ENCODE data around the gene EYA2.
"Not testable (repeated sequence)": the region's sequence is repeated elsewhere in the genome, so short reads cannot be mapped to it uniquely, and the experiment has no call there.

The EYA2 gene

GRCh38 chr20:46903256-46903655, 8.6 kb downstream of the EYA2 start:
- H3K9me3 ChIP-seq, result no peaks in the 10 kb centered on the region
- H3K36me3 ChIP-seq (replicated peaks), result no peaks in the 10 kb centered on the region
- peaks cover 18% of the 10 kb centered on the region; the same call in 1 of the 2 replicates for H3K27me3 ChIP-seq (ENCODE audit: low read depth)
- H3K4me3 ChIP-seq, result no peak overlapping the region
- H3K4me1 ChIP-seq, result no peaks in the 10 kb centered on the region
- DNase-seq (ENCODE audit: low spot score in 2 of 2), result no peak
- in situ Hi-C loops (cut with MboI; ENCODE audit: low sequenced_read_pairs), result no loop called here

GRCh38 chr20:46903937-46904336, 9.3 kb downstream of the EYA2 start:
- H3K4me1 ChIP-seq, result no peaks in the 10 kb centered on the region
- no peak overlapping the region for H3K4me3 ChIP-seq
- DNase-seq (ENCODE audit: low spot score in 2 of 2), result no peak
- no peaks in the 10 kb centered on the region for H3K36me3 ChIP-seq (replicated peaks)
- no peaks in the 10 kb centered on the region for H3K9me3 ChIP-seq
- in situ Hi-C loops (cut with MboI; ENCODE audit: low sequenced_read_pairs), result no loop called here
- peaks cover 14% of the 10 kb centered on the region; the same call in 1 of the 2 replicates for H3K27me3 ChIP-seq (ENCODE audit: low read depth)

DNA sequence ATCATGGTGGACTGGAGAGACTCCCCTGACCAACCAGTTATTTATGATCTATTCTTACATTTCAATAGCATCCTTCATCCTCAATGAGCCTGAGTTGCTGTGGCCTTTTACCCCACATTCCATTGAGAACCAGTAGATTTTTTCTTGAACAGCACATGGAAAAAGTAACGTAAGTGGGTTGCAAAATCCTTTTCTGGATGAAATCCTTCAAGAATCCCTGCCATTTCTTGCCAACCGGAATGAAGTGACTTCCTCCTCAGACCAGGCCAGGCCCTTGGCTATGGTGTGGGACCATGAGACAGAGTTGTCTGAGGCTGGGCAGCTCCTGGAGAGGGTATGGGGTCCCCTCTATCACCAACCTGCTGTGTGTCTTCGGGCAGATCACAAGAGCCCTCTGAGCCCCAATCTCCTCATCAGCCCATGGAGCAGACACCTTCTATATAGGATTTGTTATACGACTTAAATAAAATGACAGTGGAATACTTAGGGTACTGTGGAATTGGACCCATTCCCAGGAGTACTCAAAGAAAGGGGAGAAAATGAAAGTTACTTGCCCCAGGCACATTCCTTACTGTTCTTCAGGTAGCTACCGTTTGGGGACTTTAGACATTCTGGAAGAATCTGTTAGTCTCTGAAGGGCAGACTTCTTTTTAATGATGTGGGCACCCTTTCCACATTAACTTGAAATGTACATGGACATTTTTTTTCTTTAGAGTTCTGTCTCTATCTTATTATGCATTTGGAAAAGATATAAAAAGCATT, 10.9 kb downstream of the EYA2 start:
- in situ Hi-C loops (cut with MboI; ENCODE audit: low sequenced_read_pairs), result no loop called here
- H3K4me1 ChIP-seq, result no peaks in the 10 kb centered on the region
- no peaks in the 10 kb centered on the region for H3K36me3 ChIP-seq (replicated peaks)
- H3K27me3 ChIP-seq (ENCODE audit: low read depth), result peaks cover 3% of the 10 kb centered on the region; the same call in 1 of the 2 replicates
- H3K4me3 ChIP-seq, result no peak overlapping the region
- no peak for DNase-seq (ENCODE audit: low spot score in 2 of 2)
- H3K9me3 ChIP-seq, result no peaks in the 10 kb centered on the region

DNA sequence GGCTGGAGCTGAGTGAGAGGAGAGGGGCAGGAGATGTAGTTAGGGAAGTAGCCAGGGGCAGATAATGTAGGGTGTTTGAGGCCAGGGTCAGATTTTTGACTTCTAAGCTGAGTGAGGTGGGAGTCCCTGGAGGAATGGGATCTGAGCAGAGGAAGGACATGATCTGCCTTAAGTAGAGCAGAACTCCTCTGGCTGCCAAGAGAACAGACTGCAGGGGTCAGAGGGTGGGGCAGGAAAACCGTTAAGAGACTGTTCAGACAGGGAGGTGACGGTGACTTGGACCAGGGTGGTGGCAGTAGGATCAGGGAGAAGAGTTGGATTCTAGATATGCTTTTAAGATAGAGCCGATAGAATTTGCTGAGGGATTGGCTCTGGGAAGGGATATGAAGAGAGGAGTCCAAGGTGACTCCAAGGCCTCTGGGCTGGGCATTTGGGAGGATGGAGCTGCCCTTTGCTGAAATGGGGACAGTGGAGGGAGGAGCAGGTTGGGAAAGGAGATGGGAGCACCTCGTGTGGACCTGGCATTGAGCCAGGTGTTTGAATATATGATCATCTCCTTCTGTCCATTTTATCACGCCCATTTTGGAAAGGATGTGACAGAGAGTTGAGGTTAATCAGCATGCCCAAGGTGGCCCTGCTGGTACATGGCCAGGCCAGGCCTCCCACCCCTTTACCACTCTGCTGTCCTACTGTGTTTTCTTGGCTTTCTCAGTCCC, 18.8 kb downstream of the EYA2 start:
- DNase-seq (ENCODE audit: low spot score in 2 of 2), result no peak
- no peaks in the 10 kb centered on the region for H3K36me3 ChIP-seq (replicated peaks)
- H3K9me3 ChIP-seq, result no peaks in the 10 kb centered on the region
- H3K4me3 ChIP-seq, result no peak overlapping the region
- in situ Hi-C loops (cut with MboI; ENCODE audit: low sequenced_read_pairs), result no loop called here
- no peaks in the 10 kb centered on the region for H3K4me1 ChIP-seq
- H3K27me3 ChIP-seq (ENCODE audit: low read depth), result no peaks in the 10 kb centered on the region

- Histone ChIP-seq H3K9me3 (no peaks in the 10 kb centered on the region), H3K27me3 (ENCODE audit: low read depth) (no peaks in the 10 kb centered on the region), H3K4me3 (no peak overlapping the region), H3K36me3 (replicated peaks) (no peaks in the 10 kb centered on the region), H3K4me1 (no peaks in the 10 kb centered on the region)
- in situ Hi-C loops (cut with MboI; ENCODE audit: low sequenced_read_pairs), result no loop called here
- no peak for DNase-seq (ENCODE audit: low spot score in 2 of 2)
These were observed 20.2 kb downstream of the EYA2 start for GRCh38 chr20:46914789-46915379.

DNA sequence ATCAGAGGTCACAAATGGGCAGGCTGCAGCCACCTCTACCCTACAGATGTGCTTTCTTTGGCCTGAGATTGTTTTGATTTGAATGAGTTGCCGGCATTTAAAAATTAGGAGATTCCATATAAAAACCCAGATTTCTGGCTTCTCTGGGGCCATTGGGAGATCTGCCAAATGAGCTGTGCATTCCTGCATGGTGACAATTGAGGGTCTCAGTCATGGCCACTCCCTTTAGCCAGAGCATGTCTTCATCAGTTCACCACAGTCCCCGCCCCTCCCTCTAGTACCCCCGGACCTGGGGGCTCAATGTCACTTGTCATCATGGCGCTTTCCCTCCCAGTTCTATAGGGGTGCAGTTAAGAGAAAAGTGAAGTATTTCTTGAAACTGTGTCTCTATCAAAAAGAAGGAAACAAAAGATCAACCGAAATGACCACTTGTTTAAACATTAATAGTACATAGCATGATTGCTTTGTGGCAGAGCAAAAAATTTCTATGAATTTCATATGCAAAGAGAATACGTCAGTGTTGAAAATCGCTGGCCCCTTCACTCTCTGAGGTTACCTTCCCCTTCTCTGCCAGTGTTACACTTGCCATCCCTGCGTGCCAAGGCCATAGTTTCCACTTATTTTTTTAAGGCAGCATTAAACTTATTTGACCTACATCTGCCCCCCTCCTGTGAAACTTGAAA, 21.1 kb downstream of the EYA2 start:
- DNase-seq (ENCODE audit: low spot score in 2 of 2), result no peak
- in situ Hi-C loops (cut with MboI; ENCODE audit: low sequenced_read_pairs), result no loop called here
- Histone ChIP-seq H3K27me3 (ENCODE audit: low read depth) (no peaks in the 10 kb centered on the region), H3K9me3 (no peaks in the 10 kb centered on the region), H3K4me1 (no peaks in the 10 kb centered on the region), H3K4me3 (no peak overlapping the region), H3K36me3 (replicated peaks) (no peaks in the 10 kb centered on the region)

- in situ Hi-C loops (cut with MboI; ENCODE audit: low sequenced_read_pairs), result no loop called here
- Histone ChIP-seq H3K36me3 (replicated peaks) (no peaks in the 10 kb centered on the region), H3K9me3 (no peaks in the 10 kb centered on the region), H3K4me1 (no peaks in the 10 kb centered on the region), H3K27me3 (ENCODE audit: low read depth) (no peaks in the 10 kb centered on the region), H3K4me3 (no peak overlapping the region)
- DNase-seq (ENCODE audit: low spot score in 2 of 2), result no peak
These were observed 21.6 kb downstream of the EYA2 start for GRCh38 chr20:46916258-46916603.

- no peak for DNase-seq (ENCODE audit: low spot score in 2 of 2)
- in situ Hi-C loops (cut with MboI; ENCODE audit: low sequenced_read_pairs), result no loop called here
- H3K4me3 ChIP-seq, result no peak overlapping the region
- H3K27me3 ChIP-seq (ENCODE audit: low read depth), result no peaks in the 10 kb centered on the region
- H3K4me1 ChIP-seq, result no peaks in the 10 kb centered on the region
- no peaks in the 10 kb centered on the region for H3K36me3 ChIP-seq (replicated peaks)
- H3K9me3 ChIP-seq, result no peaks in the 10 kb centered on the region
These were observed 22.5 kb downstream of the EYA2 start for GRCh38 chr20:46917155-46917554.

- no peaks in the 10 kb centered on the region for H3K4me1 ChIP-seq
- no peak overlapping the region for H3K4me3 ChIP-seq
- DNase-seq (ENCODE audit: low spot score in 2 of 2), result no peak
- in situ Hi-C loops (cut with MboI; ENCODE audit: low sequenced_read_pairs), result no loop called here
- no peaks in the 10 kb centered on the region for H3K9me3 ChIP-seq
- H3K27me3 ChIP-seq (ENCODE audit: low read depth), result no peaks in the 10 kb centered on the region
- H3K36me3 ChIP-seq (replicated peaks), result no peaks in the 10 kb centered on the region
These were observed 25.5 kb downstream of the EYA2 start for GRCh38 chr20:46920114-46920513.

- DNase-seq (ENCODE audit: low spot score in 2 of 2); in situ Hi-C loops (cut with MboI; ENCODE audit: low sequenced_read_pairs); H3K4me3 ChIP-seq; H3K4me1 ChIP-seq; H3K9me3 ChIP-seq; H3K27me3 ChIP-seq (ENCODE audit: low read depth); H3K36me3 ChIP-seq (replicated peaks): not testable (repeated sequence)
These were observed 28.2 kb downstream of the EYA2 start for GRCh38 chr20:46922841-46923240.

DNA sequence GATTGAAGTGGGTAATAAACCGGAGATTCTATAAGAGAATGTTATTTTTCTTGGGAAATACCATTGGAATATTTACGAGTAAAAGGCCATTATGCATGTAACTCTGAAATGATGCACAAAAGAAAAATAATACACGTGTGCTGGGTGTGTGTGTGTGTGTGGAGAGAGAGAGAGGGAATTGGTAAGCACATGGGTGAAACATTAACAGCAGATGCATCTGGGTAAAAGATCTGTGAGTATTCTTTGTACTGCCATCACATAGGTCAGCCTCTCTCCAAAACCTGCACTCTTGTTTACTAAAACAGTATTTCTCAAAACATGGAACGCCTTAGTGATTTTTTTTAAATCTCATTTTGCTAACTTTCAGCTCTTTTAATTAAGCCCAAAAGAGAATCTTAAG, 28.9 kb downstream of the EYA2 start:
- in situ Hi-C loops (cut with MboI; ENCODE audit: low sequenced_read_pairs), result no loop called here
- H3K36me3 ChIP-seq (replicated peaks), result no peaks in the 10 kb centered on the region
- no peak for DNase-seq (ENCODE audit: low spot score in 2 of 2)
- H3K27me3 ChIP-seq (ENCODE audit: low read depth), result no peaks in the 10 kb centered on the region
- H3K4me3 ChIP-seq, result no peak overlapping the region
- no peaks in the 10 kb centered on the region for H3K9me3 ChIP-seq
- no peaks in the 10 kb centered on the region for H3K4me1 ChIP-seq

GRCh38 chr20:46928580-46929132, 34.0 kb downstream of the EYA2 start:
- in situ Hi-C loops (cut with MboI; ENCODE audit: low sequenced_read_pairs), result no loop called here
- Histone ChIP-seq H3K36me3 (replicated peaks) (no peaks in the 10 kb centered on the region), H3K4me1 (no peaks in the 10 kb centered on the region), H3K9me3 (no peaks in the 10 kb centered on the region), H3K27me3 (ENCODE audit: low read depth) (0 out of 2 replicates have a peak, but pooled peaks cover 3% of the 10 kb centered on the region), H3K4me3 (no peak overlapping the region)
- DNase-seq (ENCODE audit: low spot score in 2 of 2), result no peak

DNA sequence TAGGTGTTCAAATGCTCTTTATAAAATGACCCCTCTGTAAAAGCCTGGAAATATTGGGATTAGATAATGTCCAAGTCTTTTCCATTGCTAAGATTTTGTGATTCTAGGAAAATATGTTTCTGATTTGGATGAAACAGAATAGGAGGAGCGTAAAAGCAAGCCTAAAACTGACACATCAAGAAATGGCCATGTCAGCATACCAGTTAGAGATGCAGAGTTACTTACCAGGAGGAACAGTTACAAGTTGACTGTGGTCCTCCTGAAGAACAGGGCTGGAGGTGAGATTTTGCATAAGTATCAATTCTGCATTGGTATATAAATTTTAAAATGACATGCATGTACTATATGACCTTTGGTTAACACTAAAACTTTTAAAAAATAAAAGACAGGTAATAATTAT, 35.3 kb downstream of the EYA2 start:
- Histone ChIP-seq H3K4me1 (no peaks in the 10 kb centered on the region), H3K9me3 (no peaks in the 10 kb centered on the region), H3K36me3 (replicated peaks) (no peaks in the 10 kb centered on the region), H3K4me3 (no peak overlapping the region), H3K27me3 (ENCODE audit: low read depth) (0 out of 2 replicates have a peak, but pooled peaks cover 3% of the 10 kb centered on the region)
- in situ Hi-C loops (cut with MboI; ENCODE audit: low sequenced_read_pairs), result no loop called here
- DNase-seq (ENCODE audit: low spot score in 2 of 2), result no peak
